ENCODE measurements around the gene KIAA1671. TPM values are rescaled to one million over a fixed set of nuclear protein-coding genes. Genes with fewer than 3 reads are reported as not detected.

Gene KIAA1671
- total RNA-seq, 1 donor from 2014 or later: 17.3 TPM

- Histone ChIP-seq H3K27me3 (no peaks in the 10 kb centered on the region), H3K4me2 (peak overlapping the region; percentile 94), H2AFZ (replicated peaks) (no peak overlapping the region), H3K4me1 (peaks cover 20% of the 10 kb centered on the region), H3K4me3 (peak overlapping the region; percentile 80), H3K9me3 (ENCODE audit: low read depth) (no peaks in the 10 kb centered on the region), H3F3A (ENCODE audit: low read depth) (peaks cover 30% of the 10 kb centered on the region), H3K9ac (no peak overlapping the region), H4K20me1 (ENCODE audit: low read depth) (peaks cover 44% of the 10 kb centered on the region), H3K27ac (no peak overlapping the region), H3K36me3 (no peaks in the 10 kb centered on the region), H3K79me2 (ENCODE audit: low read depth) (peaks cover 69% of the 10 kb centered on the region)
- DNase-seq (ENCODE audit: low spot score): no peak
- peaks cover 10% of the 10 kb centered on the region for H3K27me3 Mint-ChIP-seq (ENCODE audit: insufficient read depth, low read depth)
- no peak overlapping the region for H3K27ac Mint-ChIP-seq
- no peaks in the 10 kb centered on the region for H3K9me3 Mint-ChIP-seq
- TF ChIP-seq CTCF (IDR thresholded peaks at IDR 0.05) (no peak), EZH2phosphoT487 (IDR thresholded peaks at IDR 0.05) (no peak), EZH2 (IDR thresholded peaks at IDR 0.05) (no peak)
- H3K36me3 Mint-ChIP-seq: no peaks in the 10 kb centered on the region
- H3K4me3 Mint-ChIP-seq: peak overlapping the region; percentile 38
- peaks cover 37% of the 10 kb centered on the region for H3K4me1 Mint-ChIP-seq
Measured at GRCh38 chr22:24954856-24955255, 2.3 kb downstream of the KIAA1671 start.

- peaks cover 27% of the 10 kb centered on the region for H3F3A ChIP-seq (ENCODE audit: low read depth)
- no peak overlapping the region for H3K4me3 Mint-ChIP-seq
- H3K4me1 ChIP-seq: peaks cover 18% of the 10 kb centered on the region
- H4K20me1 ChIP-seq (ENCODE audit: low read depth): peaks cover 53% of the 10 kb centered on the region
- no peak overlapping the region for H2AFZ ChIP-seq (replicated peaks)
- H3K4me1 Mint-ChIP-seq: peaks cover 29% of the 10 kb centered on the region
- no peaks in the 10 kb centered on the region for H3K27me3 ChIP-seq
- no peaks in the 10 kb centered on the region for H3K36me3 ChIP-seq
- H3K4me3 ChIP-seq: no peak overlapping the region
- no peak overlapping the region for H3K9ac ChIP-seq
- peaks cover 91% of the 10 kb centered on the region for H3K79me2 ChIP-seq (ENCODE audit: low read depth)
- no peak overlapping the region for H3K27ac ChIP-seq
- no peak for DNase-seq (ENCODE audit: low spot score)
- H3K9me3 ChIP-seq (ENCODE audit: low read depth): no peaks in the 10 kb centered on the region
- no peak overlapping the region for H3K4me2 ChIP-seq
- H3K27me3 Mint-ChIP-seq (ENCODE audit: insufficient read depth, low read depth): peaks cover 4% of the 10 kb centered on the region
- H3K27ac Mint-ChIP-seq: peak overlapping the region; percentile 24
- no peaks in the 10 kb centered on the region for H3K36me3 Mint-ChIP-seq
- TF ChIP-seq EZH2phosphoT487 (IDR thresholded peaks at IDR 0.05): no peak
- TF ChIP-seq EZH2 (IDR thresholded peaks at IDR 0.05): no peak
- no peak for TF ChIP-seq CTCF (IDR thresholded peaks at IDR 0.05)
- no peaks in the 10 kb centered on the region for H3K9me3 Mint-ChIP-seq
Measured at GRCh38 chr22:24957043-24957442, 4.5 kb downstream of the KIAA1671 start.

GRCh38 chr22:24961217-24961844 lies 8.8 kb downstream of the KIAA1671 start:
- H3K9me3 ChIP-seq (ENCODE audit: low read depth): no peaks in the 10 kb centered on the region
- DNase-seq (ENCODE audit: low spot score): no peak
- H3K4me2 ChIP-seq: no peak overlapping the region
- no peaks in the 10 kb centered on the region for H3K9me3 Mint-ChIP-seq
- no peak overlapping the region for H3K4me3 ChIP-seq
- H3K27me3 Mint-ChIP-seq (ENCODE audit: insufficient read depth, low read depth): no peaks in the 10 kb centered on the region
- peaks cover 68% of the 10 kb centered on the region for H4K20me1 ChIP-seq (ENCODE audit: low read depth)
- H3K27ac Mint-ChIP-seq: no peak overlapping the region
- no peaks in the 10 kb centered on the region for H3K36me3 ChIP-seq
- H3K36me3 Mint-ChIP-seq: no peaks in the 10 kb centered on the region
- H3K4me3 Mint-ChIP-seq: no peak overlapping the region
- no peak overlapping the region for H3K27ac ChIP-seq
- no peaks in the 10 kb centered on the region for H3K27me3 ChIP-seq
- H3K9ac ChIP-seq: no peak overlapping the region
- peaks cover 99% of the 10 kb centered on the region for H3K79me2 ChIP-seq (ENCODE audit: low read depth)
- H3K4me1 Mint-ChIP-seq: peaks cover 15% of the 10 kb centered on the region
- H3K4me1 ChIP-seq: peaks cover 7% of the 10 kb centered on the region
- H2AFZ ChIP-seq (replicated peaks): no peak overlapping the region
- H3F3A ChIP-seq (ENCODE audit: low read depth): peaks cover 3% of the 10 kb centered on the region
- TF ChIP-seq CTCF (IDR thresholded peaks at IDR 0.05): no peak
- TF ChIP-seq EZH2phosphoT487 (IDR thresholded peaks at IDR 0.05): no peak
- no peak for TF ChIP-seq EZH2 (IDR thresholded peaks at IDR 0.05)
